Measurements from ENCODE around the gene HOXC11.

DNA sequence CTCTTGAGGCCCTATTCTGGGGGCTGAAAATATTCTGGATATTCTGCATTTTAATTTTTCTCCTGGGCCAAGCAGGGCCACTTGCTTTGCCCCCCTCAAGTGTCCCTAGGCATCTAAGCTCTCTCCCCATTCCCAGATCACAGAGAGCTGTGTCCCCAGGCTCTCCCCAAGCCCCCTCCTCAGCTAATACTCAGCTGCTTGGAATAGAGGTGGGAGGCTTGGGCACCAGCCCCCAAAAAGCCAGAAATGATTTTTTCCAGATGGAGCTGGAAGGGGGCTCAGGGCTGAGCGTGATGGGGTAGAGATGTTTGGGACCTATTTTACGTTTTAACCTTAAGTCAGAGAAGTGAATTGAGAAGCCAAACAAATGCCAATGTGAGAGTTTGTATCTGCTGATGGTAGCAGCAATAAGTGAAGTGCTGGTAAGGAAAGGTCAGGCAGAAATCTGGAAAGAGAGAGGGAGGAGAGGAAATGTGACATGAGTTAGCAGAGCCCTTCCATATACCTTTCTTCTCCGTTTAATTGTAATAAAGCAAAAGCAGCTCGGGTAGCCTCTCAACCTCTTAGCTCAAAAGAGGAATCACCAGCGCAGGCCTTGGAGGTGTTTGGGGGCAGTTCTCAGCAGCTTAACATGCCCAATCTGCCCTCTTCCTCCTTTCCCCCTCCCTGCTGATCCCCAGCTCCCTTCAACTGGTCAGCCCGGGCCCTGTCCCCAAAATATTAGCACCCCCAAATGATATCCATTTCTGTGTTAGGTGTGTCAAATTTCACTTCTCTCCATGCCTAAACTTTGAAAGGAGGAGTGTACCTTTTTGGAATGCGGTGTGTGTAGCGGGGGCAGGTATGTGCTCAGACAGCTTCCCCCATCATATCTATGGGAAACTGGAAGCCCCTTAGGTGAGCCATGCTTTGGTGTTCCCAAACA, 50.3 kb downstream of the HOXC11 start:
- TF ChIP-seq POLR2A (IDR thresholded peaks at IDR 0.05), result no peak
- TF ChIP-seq, protein P1, sequence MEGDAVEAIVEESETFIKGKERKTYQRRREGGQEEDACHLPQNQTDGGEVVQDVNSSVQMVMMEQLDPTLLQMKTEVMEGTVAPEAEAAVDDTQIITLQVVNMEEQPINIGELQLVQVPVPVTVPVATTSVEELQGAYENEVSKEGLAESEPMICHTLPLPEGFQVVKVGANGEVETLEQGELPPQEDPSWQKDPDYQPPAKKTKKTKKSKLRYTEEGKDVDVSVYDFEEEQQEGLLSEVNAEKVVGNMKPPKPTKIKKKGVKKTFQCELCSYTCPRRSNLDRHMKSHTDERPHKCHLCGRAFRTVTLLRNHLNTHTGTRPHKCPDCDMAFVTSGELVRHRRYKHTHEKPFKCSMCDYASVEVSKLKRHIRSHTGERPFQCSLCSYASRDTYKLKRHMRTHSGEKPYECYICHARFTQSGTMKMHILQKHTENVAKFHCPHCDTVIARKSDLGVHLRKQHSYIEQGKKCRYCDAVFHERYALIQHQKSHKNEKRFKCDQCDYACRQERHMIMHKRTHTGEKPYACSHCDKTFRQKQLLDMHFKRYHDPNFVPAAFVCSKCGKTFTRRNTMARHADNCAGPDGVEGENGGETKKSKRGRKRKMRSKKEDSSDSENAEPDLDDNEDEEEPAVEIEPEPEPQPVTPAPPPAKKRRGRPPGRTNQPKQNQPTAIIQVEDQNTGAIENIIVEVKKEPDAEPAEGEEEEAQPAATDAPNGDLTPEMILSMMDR (IDR thresholded peaks at IDR 0.05), result no peak

Measured in transverse colon (tissue), 3 donors.